ENCODE measurements around the gene CARD10. TPM values are rescaled to one million over a fixed set of nuclear protein-coding genes. Genes with fewer than 3 reads are reported as not detected.

The CARD10 gene
- total and polyA plus RNA-seq, 2 of the 13 experiments (the other 11 are each of a cell fraction or from before 2014, with no cell fraction given): 35.2 to 55.8 TPM

DNA sequence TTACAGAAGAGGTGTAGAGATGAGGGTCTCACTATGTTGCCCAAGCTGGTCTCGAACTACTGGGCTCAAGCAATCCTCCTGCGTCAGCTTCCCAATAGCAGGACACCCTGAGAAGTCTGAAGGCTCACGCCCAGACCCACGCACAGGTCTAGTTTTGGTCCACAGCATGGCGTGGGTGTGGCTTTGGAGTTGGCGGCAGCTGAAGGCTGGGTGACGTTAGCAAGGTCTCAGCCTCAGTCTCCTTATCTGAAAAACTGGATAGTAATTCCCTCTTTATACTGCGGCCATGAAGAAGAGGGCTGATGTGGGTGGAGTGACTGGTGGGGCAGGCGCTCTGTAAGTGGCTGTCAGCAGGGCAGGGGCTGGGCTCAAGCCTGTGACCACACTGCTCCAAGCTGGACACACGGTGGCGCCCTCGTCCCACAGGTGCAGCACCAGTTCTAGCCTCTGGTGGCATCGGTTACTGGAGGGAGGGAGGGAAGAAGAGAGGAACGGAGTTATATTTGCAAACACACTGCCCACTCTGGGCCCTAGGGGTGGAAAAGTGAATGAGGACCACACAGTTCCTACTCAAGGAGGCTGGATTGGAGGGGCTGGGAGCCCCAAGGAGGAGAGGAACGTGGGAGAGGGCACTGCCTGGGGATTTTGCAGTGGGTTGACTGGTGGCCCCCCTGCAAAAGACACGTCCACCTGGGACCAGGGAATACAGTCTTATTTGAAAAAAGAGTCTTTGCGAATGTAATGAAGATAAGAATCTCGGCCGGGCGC lies 19.6 kb upstream of the CARD10 start (continued):
- no peak for TF ChIP-seq ZNF281 (CRISPR knock-in tag; IDR thresholded peaks at IDR 0.05; ENCODE audit: borderline replicate concordance)
- no peak for TF ChIP-seq ZNF430 (CRISPR knock-in tag; IDR thresholded peaks at IDR 0.05)
- no peak for TF ChIP-seq PTBP1 (IDR thresholded peaks at IDR 0.05; ENCODE audit: low read depth, low read length, poor library complexity, severe bottlenecking)
- TF ChIP-seq U2AF1 (optimal IDR thresholded peaks at IDR 0.05; ENCODE audit: low read depth, low read length): no peak
- no peak for TF ChIP-seq MLLT10 (CRISPR knock-in tag; IDR thresholded peaks at IDR 0.05)
- no peak for TF ChIP-seq ZNF207 (IDR thresholded peaks at IDR 0.05; ENCODE audit: borderline replicate concordance)
- peak; percentile 100 for TF ChIP-seq CTCF (CRISPR knock-in tag; IDR thresholded peaks at IDR 0.05)
- TF ChIP-seq ZNF724P (CRISPR knock-in tag; IDR thresholded peaks at IDR 0.05; ENCODE audit: borderline replicate concordance): no peak
- TF ChIP-seq ZSCAN20 (CRISPR knock-in tag; IDR thresholded peaks at IDR 0.05; ENCODE audit: borderline replicate concordance): no peak
- TF ChIP-seq TEAD2 (CRISPR knock-in tag; IDR thresholded peaks at IDR 0.05): no peak
- TF ChIP-seq, protein P1, sequence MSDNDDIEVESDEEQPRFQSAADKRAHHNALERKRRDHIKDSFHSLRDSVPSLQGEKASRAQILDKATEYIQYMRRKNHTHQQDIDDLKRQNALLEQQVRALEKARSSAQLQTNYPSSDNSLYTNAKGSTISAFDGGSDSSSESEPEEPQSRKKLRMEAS (IDR thresholded peaks at IDR 0.05): no peak; the same call in 1 of the 2 replicates
- TF ChIP-seq ZNF7 (CRISPR knock-in tag; IDR thresholded peaks at IDR 0.05): no peak
- no peak for TF ChIP-seq AKAP8 (CRISPR knock-in tag; IDR thresholded peaks at IDR 0.05)
- TF ChIP-seq EEA1 (CRISPR knock-in tag; IDR thresholded peaks at IDR 0.05; ENCODE audit: borderline replicate concordance): no peak
- TF ChIP-seq ZKSCAN8 (CRISPR knock-in tag; IDR thresholded peaks at IDR 0.05; ENCODE audit: borderline replicate concordance): peak; percentile 52; the same call in 1 of the 2 replicates
- TF ChIP-seq ZNF510 (CRISPR knock-in tag; IDR thresholded peaks at IDR 0.05; ENCODE audit: low read depth): no peak
- TF ChIP-seq SOX13 (IDR thresholded peaks at IDR 0.05): no peak
- TF ChIP-seq SOX13 (CRISPR knock-in tag; conservative IDR thresholded peaks at IDR 0.05 in 1 of 2, IDR thresholded peaks at IDR 0.05 in 1 of 2): peak in 1 of 2 experiments; percentile 11; a peak in 1 of 4 replicates
- TF ChIP-seq, protein P2, sequence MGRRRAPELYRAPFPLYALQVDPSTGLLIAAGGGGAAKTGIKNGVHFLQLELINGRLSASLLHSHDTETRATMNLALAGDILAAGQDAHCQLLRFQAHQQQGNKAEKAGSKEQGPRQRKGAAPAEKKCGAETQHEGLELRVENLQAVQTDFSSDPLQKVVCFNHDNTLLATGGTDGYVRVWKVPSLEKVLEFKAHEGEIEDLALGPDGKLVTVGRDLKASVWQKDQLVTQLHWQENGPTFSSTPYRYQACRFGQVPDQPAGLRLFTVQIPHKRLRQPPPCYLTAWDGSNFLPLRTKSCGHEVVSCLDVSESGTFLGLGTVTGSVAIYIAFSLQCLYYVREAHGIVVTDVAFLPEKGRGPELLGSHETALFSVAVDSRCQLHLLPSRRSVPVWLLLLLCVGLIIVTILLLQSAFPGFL (CRISPR knock-in tag; IDR thresholded peaks at IDR 0.05): no peak
- no peak for TF ChIP-seq JARID2 (CRISPR knock-in tag; IDR thresholded peaks at IDR 0.05; ENCODE audit: insufficient replicate concordance)
- no peak for TF ChIP-seq CC2D1A (CRISPR knock-in tag; IDR thresholded peaks at IDR 0.05)
- no peak for TF ChIP-seq ZNF713 (CRISPR knock-in tag; IDR thresholded peaks at IDR 0.05)
- TF ChIP-seq PLSCR1 (CRISPR knock-in tag; IDR thresholded peaks at IDR 0.05; ENCODE audit: borderline replicate concordance): no peak
- 0 out of 2 replicates have a peak, but pooled peaks have one; percentile 30 for TF ChIP-seq KAT7 (CRISPR knock-in tag; IDR thresholded peaks at IDR 0.05; ENCODE audit: borderline replicate concordance)

All from HepG2 (cell line).